ENCODE measurements around the gene DYNC1LI2. TPM values are rescaled to one million over a fixed set of nuclear protein-coding genes. Genes with fewer than 3 reads are reported as not detected.

DYNC1LI2 gene
- total and polyA plus RNA-seq, 2 of the 8 experiments (the other 6 are each of a cell fraction or from before 2014, with no cell fraction given) = 35.0 to 70.8 TPM

GRCh38 chr16:66750279-66751052, 943 bp downstream of the DYNC1LI2 start:
- peak overlapping the region; percentile 97 to 99 (median 98) for H3K9ac ChIP-seq (replicated peaks in 1 of 4; ENCODE audit: extremely low read depth in 1 of 4, low read depth in 3 of 4, low read length in 3 of 4)
- CTCF ChIA-PET (ENCODE audit: partially characterized antibody) = interaction anchor here (0.6 to 2.2 kb wide), 9 partner anchors 10 to 142 kb away, joined by 3 to 9 read pairs (median 4); no protein-coding TSS in a partner anchor
- H4K8ac ChIP-seq (ENCODE audit: extremely low read depth, insufficient read depth, low read length) = peak overlapping the region; percentile 100; the same call in 1 of the 2 replicates
- peaks cover 13 to 44% (median 27%) of the 10 kb centered on the region in 4 experiments for H3K36me3 ChIP-seq (ENCODE audit: control insufficient read depth in 2 of 4, insufficient read depth in 4 of 4, low read length in 3 of 4)
- H2BK12ac ChIP-seq (ENCODE audit: low read depth, low read length) = 0 out of 2 replicates have a peak overlapping the region, but pooled peaks have one; percentile 6
- no peak overlapping the region for H4K5ac ChIP-seq (ENCODE audit: insufficient read length, low read depth, low read length)
- H3K79me1 ChIP-seq (ENCODE audit: low read depth, low read length) = peaks cover 7% of the 10 kb centered on the region
- H4K91ac ChIP-seq (replicated peaks; ENCODE audit: insufficient read length, low read length) = no peak overlapping the region
- H2BK15ac ChIP-seq (ENCODE audit: low read length) = no peak overlapping the region
- no peak overlapping the region for H3K23ac ChIP-seq (ENCODE audit: insufficient read length)
- no peak overlapping the region for H2BK20ac ChIP-seq (ENCODE audit: low read length)
- H3K4me1 ChIP-seq (replicated peaks in 1 of 4; ENCODE audit: control insufficient read depth in 3 of 4, insufficient read depth in 4 of 4, low read length in 3 of 4) = peaks cover 3 to 9% (median 6%) of the 10 kb centered on the region in 4 experiments; a peak in 6 of 7 replicates
- H2AFZ ChIP-seq (ENCODE audit: low read length) = no peak overlapping the region
- H3K79me2 ChIP-seq (ENCODE audit: control insufficient read depth in 1 of 2, insufficient read depth in 2 of 2, low read length in 2 of 2) = peaks cover 17 to 54% of the 10 kb centered on the region in 2 experiments
- peaks cover 8% of the 10 kb centered on the region for H3K23me2 ChIP-seq (ENCODE audit: low read depth, low read length)
- no peak for DNase-seq (ENCODE audit: low read depth in 1 of 2, low spot score in 2 of 2)
- peak overlapping the region; percentile 99; the same call in 1 of the 2 replicates for H3K27ac ChIP-seq (ENCODE audit: low read depth, low read length)
- no peak for FAIRE-seq
- no peak overlapping the region for H3K14ac ChIP-seq (ENCODE audit: insufficient read length)
- POLR2A ChIA-PET (ENCODE audit: partially characterized antibody) = interaction anchor here (0.8 to 4.8 kb wide), 21 partner anchors 8 to 147 kb away, joined by 3 to 52 read pairs (median 5); partner anchors contain the start of genes NAE1, PDP2 and TERB1
- peak overlapping the region; percentile 98 for H3K4me2 ChIP-seq (ENCODE audit: insufficient read depth in 1 of 2, low read depth in 2 of 2, low read length in 2 of 2)
- peaks cover 17% of the 10 kb centered on the region in 2 experiments for H4K20me1 ChIP-seq (replicated peaks in 1 of 2; ENCODE audit: control insufficient read depth in 1 of 2, insufficient read depth in 2 of 2, low read length in 2 of 2)
- H2AK5ac ChIP-seq (ENCODE audit: low read depth, low read length) = peak overlapping the region; percentile 56
- no peak overlapping the region for H3K56ac ChIP-seq (replicated peaks; ENCODE audit: insufficient read length, low read depth, low read length)
- peaks cover 0 to 2% (median 0%) of the 10 kb centered on the region in 4 experiments; a peak in 1 of 7 replicates for H3K27me3 ChIP-seq (replicated peaks in 1 of 4; ENCODE audit: control insufficient read depth in 3 of 4, extremely low read depth in 1 of 4, insufficient read depth in 3 of 4, low read length in 3 of 4)
- no peak overlapping the region for H3K4ac ChIP-seq (replicated peaks; ENCODE audit: insufficient read length, low read depth, low read length)
- H3K18ac ChIP-seq (ENCODE audit: extremely low read depth, low read length) = no peak overlapping the region; the same call in 1 of the 2 replicates
- TF ChIP-seq HDAC6 (IDR thresholded peaks at IDR 0.05; ENCODE audit: low read depth, low read length) = no peak
- no peak for TF ChIP-seq TAF7 (optimal IDR thresholded peaks at IDR 0.05; ENCODE audit: borderline replicate concordance, low read depth, low read length)
- TF ChIP-seq CEBPB (IDR thresholded peaks at IDR 0.05; ENCODE audit: low read depth, low read length) = no peak
- TF ChIP-seq SAP30 (IDR thresholded peaks at IDR 0.05; ENCODE audit: insufficient read depth, insufficient replicate concordance, low read length) = no peak
- TF ChIP-seq FOSL1 (IDR thresholded peaks at IDR 0.05; ENCODE audit: insufficient read depth, low read depth, low read length) = no peak
- no peak for TF ChIP-seq NANOG (IDR thresholded peaks at IDR 0.05; ENCODE audit: insufficient read depth, low read depth, low read length, poor library complexity, severe bottlenecking)
- TF ChIP-seq TAF1 (IDR thresholded peaks at IDR 0.05; ENCODE audit: low read depth, low read length) = no peak
- no peak for TF ChIP-seq YY1 (IDR thresholded peaks at IDR 0.05; ENCODE audit: low read depth, low read length)
- TF ChIP-seq EP300 (IDR thresholded peaks at IDR 0.05; ENCODE audit: borderline replicate concordance in 1 of 2, low read depth in 2 of 2, low read length in 2 of 2) = no peak
- 31% methylated on average over 12 of the region's 12 CpGs; no CpG with 5 or more reads in 1 of the 2 experiments for WGBS, 2 experiments (ENCODE audit: extremely low coverage in 1 of 2, insufficient coverage in 1 of 2, insufficient read length in 1 of 2, insufficient replicate concordance in 2 of 2, low coverage in 1 of 2, low lambda C conversion rate in 2 of 2, missing lambda C conversion rate in 1 of 2)
- H2BK120ac ChIP-seq (replicated peaks; ENCODE audit: low read depth, low read length) = no peak overlapping the region
- peak overlapping the region; percentile 98 for H2BK5ac ChIP-seq (ENCODE audit: low read depth, low read length)
- H3K9me3 ChIP-seq (ENCODE audit: insufficient read depth in 2 of 2, low read depth in 1 of 2, low read length in 1 of 2) = no peaks in the 10 kb centered on the region; a peak in 1 of 4 replicates
- H3K4me3 ChIP-seq (ENCODE audit: extremely low read depth in 1 of 4, insufficient read depth in 2 of 4, low read depth in 3 of 4, low read length in 4 of 4) = peak overlapping the region; percentile 74 to 98 (median 95)
